ENCODE results near the gene CAMK1D. TPM values are rescaled to one million over a fixed set of nuclear protein-coding genes. Genes with fewer than 3 reads are reported as not detected.

Gene CAMK1D
- total RNA-seq, 4 donors from 2014 or later: 8.8 to 17.8 (median 13.9) TPM

DNA sequence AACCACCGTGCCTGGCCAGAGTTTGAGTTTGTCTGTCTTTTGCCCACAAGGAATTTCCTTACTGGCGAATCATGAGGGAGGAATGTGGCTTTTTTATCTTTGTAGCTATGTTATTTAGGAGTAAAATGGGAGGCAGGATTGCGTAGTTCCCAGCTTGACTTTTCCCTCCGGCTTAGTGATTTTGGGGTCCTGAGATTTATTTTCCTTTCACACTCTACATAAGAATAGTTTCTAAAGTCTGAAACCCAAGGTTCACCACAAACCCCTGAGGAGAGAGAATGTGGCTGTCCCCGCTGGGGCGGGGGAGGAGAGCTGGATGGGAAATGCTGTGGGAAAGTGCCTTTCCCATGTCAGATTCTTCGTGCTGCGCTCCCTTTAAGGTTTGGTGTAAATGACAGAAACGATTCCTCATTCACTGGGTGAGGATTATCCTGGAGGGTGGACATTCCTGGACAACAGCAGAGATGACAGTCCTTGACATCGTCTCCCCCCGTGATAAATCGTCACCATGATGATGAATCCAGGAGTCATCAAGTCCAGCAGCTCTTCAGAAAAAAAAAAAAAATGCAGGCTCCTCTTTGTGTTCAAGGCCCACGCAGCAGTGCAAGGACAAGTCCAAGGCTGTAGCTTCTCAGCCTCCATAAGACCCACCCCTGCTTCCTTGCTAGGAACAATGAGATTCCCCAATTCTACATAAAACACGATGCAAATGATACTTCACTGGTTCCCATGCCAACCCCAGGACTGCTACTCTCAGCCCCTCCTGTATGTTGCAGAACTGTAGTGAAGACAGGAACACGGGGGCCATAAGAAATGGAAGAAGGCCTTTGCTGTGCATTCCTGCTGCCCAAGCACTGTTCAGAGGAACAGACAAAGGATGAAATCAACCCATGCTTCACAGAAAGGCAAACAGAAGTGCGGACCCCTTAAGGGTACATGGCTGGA, 419.1 kb downstream of the CAMK1D start:
- TF ChIP-seq, protein P1, sequence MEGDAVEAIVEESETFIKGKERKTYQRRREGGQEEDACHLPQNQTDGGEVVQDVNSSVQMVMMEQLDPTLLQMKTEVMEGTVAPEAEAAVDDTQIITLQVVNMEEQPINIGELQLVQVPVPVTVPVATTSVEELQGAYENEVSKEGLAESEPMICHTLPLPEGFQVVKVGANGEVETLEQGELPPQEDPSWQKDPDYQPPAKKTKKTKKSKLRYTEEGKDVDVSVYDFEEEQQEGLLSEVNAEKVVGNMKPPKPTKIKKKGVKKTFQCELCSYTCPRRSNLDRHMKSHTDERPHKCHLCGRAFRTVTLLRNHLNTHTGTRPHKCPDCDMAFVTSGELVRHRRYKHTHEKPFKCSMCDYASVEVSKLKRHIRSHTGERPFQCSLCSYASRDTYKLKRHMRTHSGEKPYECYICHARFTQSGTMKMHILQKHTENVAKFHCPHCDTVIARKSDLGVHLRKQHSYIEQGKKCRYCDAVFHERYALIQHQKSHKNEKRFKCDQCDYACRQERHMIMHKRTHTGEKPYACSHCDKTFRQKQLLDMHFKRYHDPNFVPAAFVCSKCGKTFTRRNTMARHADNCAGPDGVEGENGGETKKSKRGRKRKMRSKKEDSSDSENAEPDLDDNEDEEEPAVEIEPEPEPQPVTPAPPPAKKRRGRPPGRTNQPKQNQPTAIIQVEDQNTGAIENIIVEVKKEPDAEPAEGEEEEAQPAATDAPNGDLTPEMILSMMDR (IDR thresholded peaks at IDR 0.05; ENCODE audit: low read depth): no peak

DNA sequence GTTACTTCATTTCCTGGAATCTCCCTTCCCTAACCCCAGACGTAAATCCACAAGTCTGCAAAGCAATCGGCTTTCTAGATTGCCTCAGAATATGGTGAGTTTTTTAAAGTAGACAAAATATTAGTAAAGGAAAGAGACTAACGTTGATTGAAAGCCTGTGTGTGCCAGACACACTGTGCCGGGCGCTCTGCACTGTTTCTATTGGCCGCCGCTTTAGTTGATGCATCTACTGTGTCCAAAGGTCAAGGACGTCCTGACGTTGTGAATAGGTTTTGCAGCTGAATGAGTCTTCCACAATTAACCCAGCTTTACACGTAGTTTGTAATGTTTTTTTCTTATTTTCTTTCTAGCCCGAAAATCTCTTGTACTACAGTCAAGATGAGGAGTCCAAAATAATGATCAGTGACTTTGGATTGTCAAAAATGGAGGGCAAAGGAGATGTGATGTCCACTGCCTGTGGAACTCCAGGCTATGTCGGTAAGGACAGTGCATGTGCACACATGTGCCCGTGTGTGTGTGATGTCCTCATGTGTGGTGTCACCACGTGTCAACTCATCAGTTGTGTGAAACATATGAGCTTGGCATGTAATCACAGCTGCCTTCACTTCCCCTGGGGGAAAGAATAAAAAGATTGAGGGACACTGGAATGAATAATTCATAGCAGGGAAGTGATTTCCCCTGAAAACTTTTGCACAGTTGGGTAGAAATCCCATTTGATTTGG, 420.1 kb downstream of the CAMK1D start:
- TF ChIP-seq, protein P1 (IDR thresholded peaks at IDR 0.05; ENCODE audit: low read depth): no peak

DNA sequence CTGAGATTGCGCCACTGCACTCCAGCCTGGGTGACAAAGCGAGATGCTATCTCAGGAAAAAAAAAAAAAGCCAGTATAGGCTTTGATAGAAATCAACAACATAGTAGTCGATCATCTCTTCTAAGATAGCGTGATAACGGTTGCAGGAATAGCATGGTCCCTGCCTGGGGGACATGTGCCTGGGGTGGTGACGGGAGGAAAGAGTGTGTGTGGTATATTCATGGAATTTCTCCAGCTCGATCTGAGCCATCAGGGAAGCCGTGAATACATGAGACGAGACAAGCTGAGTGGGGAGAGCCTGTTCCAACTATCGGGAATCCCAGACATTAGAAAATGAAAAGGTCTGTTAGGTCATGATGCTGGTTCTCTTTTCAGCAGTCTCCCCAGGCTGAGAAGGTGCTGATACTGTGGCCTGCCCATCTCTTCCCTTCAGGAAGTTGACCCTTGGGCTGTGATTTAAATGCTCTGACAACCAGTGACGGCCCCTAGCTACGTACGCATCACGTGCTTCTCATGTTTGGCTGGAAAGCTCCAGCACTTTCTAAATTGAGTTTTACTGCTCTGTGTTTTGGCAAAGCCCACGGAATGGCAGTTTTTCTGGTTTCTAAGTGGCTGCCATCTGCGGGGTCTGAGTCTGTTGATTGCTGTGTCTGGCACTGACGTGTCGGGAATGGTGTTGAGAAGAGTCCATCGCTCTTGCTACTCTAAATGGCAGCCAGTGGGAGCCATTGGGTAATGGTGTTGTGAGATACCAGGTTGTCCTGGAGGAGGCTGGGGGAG, 422.8 kb downstream of the CAMK1D start:
- TF ChIP-seq, protein P1 (IDR thresholded peaks at IDR 0.05; ENCODE audit: low read depth): no peak

DNA sequence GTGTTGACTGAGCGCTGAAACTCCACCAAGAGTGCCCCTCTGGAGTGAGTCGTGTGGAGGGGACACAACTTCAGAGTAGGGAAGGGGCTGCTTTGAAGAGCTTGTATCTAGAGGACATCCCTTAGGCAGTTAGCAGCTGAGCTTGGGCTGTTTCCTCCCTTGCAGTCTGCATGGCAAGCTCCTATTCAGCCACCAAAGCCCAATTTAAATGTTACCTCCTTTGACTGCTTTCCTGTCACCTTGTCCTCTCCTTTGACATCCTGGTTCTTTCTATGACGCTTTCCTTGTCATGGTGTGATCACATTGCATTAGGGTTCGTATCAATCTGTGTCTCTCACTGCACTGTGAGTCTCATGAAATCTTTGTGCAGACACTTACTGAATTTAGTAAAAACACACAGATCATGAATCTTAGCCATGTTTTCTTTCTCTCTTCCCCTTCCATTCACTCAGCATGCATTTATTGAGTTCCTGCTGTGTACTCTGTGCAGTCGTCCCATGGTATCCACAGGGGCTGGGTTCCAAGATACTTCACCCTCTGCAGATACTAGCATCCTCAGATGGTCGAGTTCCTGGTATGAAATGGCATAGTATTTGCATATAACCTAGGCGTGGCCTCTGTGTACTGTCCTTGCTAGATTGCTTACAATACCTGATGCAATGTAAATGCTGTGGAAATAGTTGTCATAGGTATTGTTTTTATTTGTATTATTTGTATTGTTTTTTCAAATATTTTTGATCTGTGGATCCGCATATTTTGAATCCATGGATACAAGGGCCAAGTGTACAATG, 423.6 kb downstream of the CAMK1D start:
- TF ChIP-seq, protein P1 (IDR thresholded peaks at IDR 0.05; ENCODE audit: low read depth): no peak

DNA sequence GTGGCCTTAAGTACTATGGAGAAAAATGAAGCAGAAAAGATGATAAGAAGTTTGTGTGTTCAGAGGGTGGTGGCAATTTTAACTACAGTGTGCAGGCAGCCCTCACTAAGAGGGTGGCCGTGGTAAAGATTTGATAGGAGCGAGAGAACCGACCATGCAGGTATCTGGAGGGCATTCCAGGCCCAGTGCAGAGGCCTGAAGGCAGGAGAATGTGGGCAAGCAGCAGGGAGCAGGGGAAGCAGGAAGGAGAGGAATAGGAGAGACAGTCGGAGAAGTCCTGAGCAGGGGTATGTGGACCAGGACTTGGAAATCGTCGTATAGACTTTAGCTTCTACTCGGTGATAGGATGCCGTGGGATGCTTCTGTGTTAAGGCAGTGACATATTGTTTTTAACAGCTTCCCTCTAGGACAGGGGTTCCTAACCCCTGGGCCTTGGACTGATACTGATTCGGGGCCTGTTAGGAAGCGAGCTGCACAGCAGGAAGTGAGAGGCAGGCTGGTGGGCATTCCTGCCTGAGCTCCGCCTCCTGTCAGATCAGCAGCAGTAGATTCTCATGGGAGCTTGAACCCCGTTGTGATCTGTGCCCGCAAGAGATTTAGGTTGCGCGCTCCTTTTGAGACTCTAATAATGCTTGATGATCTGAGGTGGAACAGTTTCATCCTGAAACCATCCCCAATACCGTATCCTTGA, 425.0 kb downstream of the CAMK1D start:
- TF ChIP-seq, protein P1 (IDR thresholded peaks at IDR 0.05; ENCODE audit: low read depth): no peak

DNA sequence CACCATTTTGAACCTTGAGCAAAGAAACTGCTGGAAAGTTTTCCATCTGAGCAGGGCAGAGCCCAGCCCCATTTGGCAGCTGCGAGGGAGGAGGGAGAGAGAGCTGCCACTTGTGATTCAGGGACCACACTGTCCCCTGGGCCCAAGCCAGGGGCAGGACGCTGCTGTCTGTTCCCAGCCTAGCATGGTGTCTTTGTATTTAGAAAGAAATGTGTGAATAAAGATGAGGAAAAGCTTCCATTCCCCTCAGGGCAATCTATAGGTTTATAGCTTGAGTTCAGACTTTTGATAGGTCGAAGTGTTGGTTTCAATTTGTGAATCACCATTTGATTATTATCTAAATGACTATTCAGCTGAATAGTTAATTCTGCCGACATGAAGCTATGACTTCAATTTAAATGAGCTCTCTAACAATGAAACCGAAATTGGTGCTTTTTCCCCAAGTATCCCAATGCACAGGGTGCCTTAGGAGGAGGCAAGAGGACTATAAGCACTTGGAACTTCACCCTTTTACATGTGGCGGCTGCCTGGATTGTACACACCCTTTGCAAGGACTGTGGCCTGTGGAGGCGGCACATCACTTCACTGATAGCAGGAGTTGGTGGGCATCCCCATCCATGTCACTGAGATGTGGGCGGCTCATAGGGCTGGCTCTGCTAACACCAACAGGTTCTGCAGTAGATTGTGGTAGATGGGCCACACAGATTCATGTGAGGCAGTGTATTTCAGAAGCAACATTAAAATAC, 428.7 kb downstream of the CAMK1D start:
- TF ChIP-seq, protein P1 (IDR thresholded peaks at IDR 0.05; ENCODE audit: low read depth): no peak
